HL-60 (cell line): ENCODE results near the gene MS4A7.

ENCODE experiments used
- DNase-seq, 2 experiments: peaks; one replicate each; pipeline ENCODE4 v3.0.0-alpha.2; 2010 to 2020; ENCODE audit warnings: low read depth in 1 of 2, low spot score in 1 of 2
- H3K27ac ChIP-seq: fragments of 250-450 bp; sonication (Bioruptor Pico); replicated peaks from 2 replicates; pipeline ENCODE4 v1.5.1; 2020; ENCODE audit warnings: mild to moderate bottlenecking, moderate library complexity
- H3K27me3 ChIP-seq: fragments of 250-450 bp; sonication (Bioruptor Pico); 2 replicates; pipeline ENCODE4 v1.5.1; 2021; ENCODE audit warnings: mild to moderate bottlenecking, moderate library complexity; ENCODE audit not compliant: insufficient read depth, poor library complexity, severe bottlenecking
- H3K4me3 ChIP-seq: replicated peaks from 2 replicates; pipeline ENCODE4 v1.5.1; 2011; ENCODE audit warnings: mild to moderate bottlenecking, control low read depth, low read length; ENCODE audit not compliant: insufficient read depth
- CTCF ChIP-seq: IDR thresholded peaks from one replicate; pipeline ENCODE4 v1.5.1; 2011; ENCODE audit warnings: low read length, control low read depth, inconsistent platforms; ENCODE audit not compliant: insufficient read depth
- GABPA ChIP-seq: IDR thresholded peaks from 2 replicates; pipeline ENCODE4 v1.6.1; 2012; ENCODE audit warnings: low read depth
- POLR2AphosphoS5 ChIP-seq: IDR thresholded peaks from 2 replicates; pipeline ENCODE4 v1.6.1; 2012; ENCODE audit warnings: low read depth
- REST ChIP-seq: IDR thresholded peaks from 2 replicates; pipeline ENCODE4 v1.6.1; 2012; ENCODE audit warnings: low read depth; ENCODE audit not compliant: insufficient replicate concordance
- SPI1 ChIP-seq: IDR thresholded peaks from 2 replicates; pipeline ENCODE4 v1.6.1; 2012; ENCODE audit warnings: low read depth, mild to moderate bottlenecking, borderline replicate concordance

Gene MS4A7

GRCh38 chr11:60420015-60420414, 41.7 kb downstream of the MS4A7 start:
- Histone ChIP-seq H3K4me3 (no peak overlapping the region), H3K27me3 (no peaks in the 10 kb centered on the region), H3K27ac (no peak overlapping the region)
- TF ChIP-seq SPI1 (no peak), POLR2AphosphoS5 (no peak), GABPA (no peak), REST (no peak), CTCF (no peak)
- no peak for DNase-seq

GRCh38 chr11:60422609-60423008, 44.3 kb downstream of the MS4A7 start:
- DNase-seq: no peak
- TF ChIP-seq GABPA (no peak), SPI1 (no peak), REST (no peak), CTCF (no peak), POLR2AphosphoS5 (no peak)
- no peaks in the 10 kb centered on the region for H3K27me3 ChIP-seq
- H3K27ac ChIP-seq: no peak overlapping the region
- no peak overlapping the region for H3K4me3 ChIP-seq

- H3K27me3 ChIP-seq: no peaks in the 10 kb centered on the region
- TF ChIP-seq SPI1 (no peak), REST (no peak), GABPA (no peak), CTCF (no peak), POLR2AphosphoS5 (no peak)
- DNase-seq: no peak
- no peak overlapping the region for H3K27ac ChIP-seq
- H3K4me3 ChIP-seq: no peak overlapping the region
Observed at GRCh38 chr11:60428517-60428916, 50.2 kb downstream of the MS4A7 start.
